Measurements from ENCODE around the gene AIF1L. TPM values are rescaled to one million over a fixed set of nuclear protein-coding genes. Genes with fewer than 3 reads are reported as not detected.

AIF1L gene
- total RNA-seq, 1 donor from 2014 or later = 122 TPM

DNA sequence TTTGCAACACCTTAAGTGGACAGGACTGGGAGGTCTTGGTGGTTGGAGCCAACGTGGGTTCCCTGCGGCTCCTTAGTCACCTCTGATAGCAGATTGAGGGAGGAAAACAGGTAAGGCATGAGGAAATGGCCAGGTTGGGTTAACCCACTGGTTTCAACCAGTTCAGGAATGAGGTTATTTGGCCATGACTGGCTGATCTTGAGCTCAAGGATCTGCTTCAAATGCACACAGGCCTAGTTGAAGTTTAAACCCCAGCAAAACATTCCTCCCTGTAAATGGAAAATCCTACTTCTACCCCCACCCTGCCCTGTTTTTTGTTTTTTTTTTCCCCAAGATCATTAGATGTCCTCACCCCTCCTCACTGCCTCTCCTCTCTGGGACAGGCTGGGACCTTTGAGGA lies 25.8 kb downstream of the AIF1L start:
- H3K4me3 Mint-ChIP-seq = peak overlapping the region; percentile 39
- no peak for DNase-seq (ENCODE audit: low read depth, low spot score)
- H3K27me3 Mint-ChIP-seq (ENCODE audit: low read depth) = no peaks in the 10 kb centered on the region
- peaks cover 22% of the 10 kb centered on the region for H3K4me1 Mint-ChIP-seq
- H3K27ac Mint-ChIP-seq (ENCODE audit: unreplicated experiment) = no peak overlapping the region
- TF ChIP-seq, protein P1, sequence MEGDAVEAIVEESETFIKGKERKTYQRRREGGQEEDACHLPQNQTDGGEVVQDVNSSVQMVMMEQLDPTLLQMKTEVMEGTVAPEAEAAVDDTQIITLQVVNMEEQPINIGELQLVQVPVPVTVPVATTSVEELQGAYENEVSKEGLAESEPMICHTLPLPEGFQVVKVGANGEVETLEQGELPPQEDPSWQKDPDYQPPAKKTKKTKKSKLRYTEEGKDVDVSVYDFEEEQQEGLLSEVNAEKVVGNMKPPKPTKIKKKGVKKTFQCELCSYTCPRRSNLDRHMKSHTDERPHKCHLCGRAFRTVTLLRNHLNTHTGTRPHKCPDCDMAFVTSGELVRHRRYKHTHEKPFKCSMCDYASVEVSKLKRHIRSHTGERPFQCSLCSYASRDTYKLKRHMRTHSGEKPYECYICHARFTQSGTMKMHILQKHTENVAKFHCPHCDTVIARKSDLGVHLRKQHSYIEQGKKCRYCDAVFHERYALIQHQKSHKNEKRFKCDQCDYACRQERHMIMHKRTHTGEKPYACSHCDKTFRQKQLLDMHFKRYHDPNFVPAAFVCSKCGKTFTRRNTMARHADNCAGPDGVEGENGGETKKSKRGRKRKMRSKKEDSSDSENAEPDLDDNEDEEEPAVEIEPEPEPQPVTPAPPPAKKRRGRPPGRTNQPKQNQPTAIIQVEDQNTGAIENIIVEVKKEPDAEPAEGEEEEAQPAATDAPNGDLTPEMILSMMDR (conservative IDR thresholded peaks at IDR 0.05) = no peak
- H3K36me3 Mint-ChIP-seq (ENCODE audit: low read depth) = peaks cover 2% of the 10 kb centered on the region
- H3K9me3 Mint-ChIP-seq = no peaks in the 10 kb centered on the region

DNA sequence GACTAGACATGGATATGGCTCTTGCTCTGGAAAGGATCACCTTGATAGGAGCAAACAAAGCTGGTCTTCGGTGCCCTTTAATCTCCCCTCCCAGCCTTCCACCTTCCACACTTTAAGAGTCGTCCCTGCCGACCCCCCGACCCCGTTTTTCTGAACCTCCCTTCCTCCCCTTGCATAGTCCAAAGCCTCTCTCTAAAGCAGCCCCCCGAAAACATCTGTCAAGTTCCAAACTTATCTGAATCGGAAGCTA lies 28.6 kb downstream of the AIF1L start:
- Mint-ChIP-seq H3K27ac (ENCODE audit: unreplicated experiment) (peak overlapping the region; percentile 99), H3K4me3 (peak overlapping the region; percentile 99), H3K9me3 (no peaks in the 10 kb centered on the region), H3K36me3 (ENCODE audit: low read depth) (peaks cover 4% of the 10 kb centered on the region), H3K27me3 (ENCODE audit: low read depth) (no peaks in the 10 kb centered on the region), H3K4me1 (peaks cover 20% of the 10 kb centered on the region)
- TF ChIP-seq, protein P1 (conservative IDR thresholded peaks at IDR 0.05) = no peak
- DNase-seq (ENCODE audit: low read depth, low spot score) = no peak

DNA sequence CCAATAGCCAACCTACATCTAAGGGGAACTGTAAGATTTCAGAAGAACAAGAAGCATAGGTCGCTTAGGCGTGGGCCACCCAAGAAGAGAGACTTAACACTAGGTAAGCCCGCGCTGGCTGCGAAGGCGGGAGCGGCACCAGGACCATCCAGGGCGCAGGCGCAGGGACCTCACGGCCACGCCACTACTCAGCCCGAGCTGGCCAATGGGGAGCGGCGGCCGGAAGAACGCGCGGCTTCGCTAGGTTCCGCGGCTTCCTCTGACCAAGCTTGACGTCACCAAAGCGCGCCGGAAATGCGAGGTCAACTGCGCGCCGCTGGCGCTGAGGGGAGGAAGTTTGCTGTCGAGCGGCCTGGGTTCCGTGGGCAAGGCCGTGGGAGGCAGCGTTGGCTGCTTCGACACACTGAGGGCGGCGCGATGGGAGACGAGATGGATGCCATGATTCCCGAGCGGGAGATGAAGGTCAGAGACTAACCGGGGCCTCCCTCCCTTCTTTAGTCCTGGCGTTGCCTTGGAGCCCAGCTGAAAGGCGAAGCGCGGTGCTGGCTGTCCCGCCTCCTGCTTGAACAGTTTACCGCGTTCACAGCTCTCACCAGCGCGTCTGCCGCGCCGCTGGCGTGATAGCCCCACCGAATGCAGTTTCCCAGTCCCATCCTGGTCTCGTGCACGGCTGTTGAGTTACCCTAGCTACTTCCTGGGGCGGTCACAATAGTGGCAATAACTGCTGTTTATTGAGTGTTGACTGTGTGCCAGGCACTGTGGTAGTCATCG lies 29.1 kb downstream of the AIF1L start, which contains the start of gene NUP214:
NUP214 (plus strand) TSS at position 299 of the 771 bp plus-strand sequence; CDS start at position 418, 119 bp downstream.
- peak within 1 kb of the TSS; percentile 99 for H3K4me3 Mint-ChIP-seq
- no peaks in the 10 kb centered on the region for H3K27me3 Mint-ChIP-seq (ENCODE audit: low read depth)
- TF ChIP-seq, protein P1 (conservative IDR thresholded peaks at IDR 0.05) = no peak
- no peaks in the 10 kb centered on the region for H3K9me3 Mint-ChIP-seq
- DNase-seq (ENCODE audit: low read depth, low spot score) = peak; percentile 98
- H3K4me1 Mint-ChIP-seq = peaks cover 20% of the 10 kb centered on the region
- peaks cover 4% of the 10 kb centered on the region for H3K36me3 Mint-ChIP-seq (ENCODE audit: low read depth)
- peak within 1 kb of the TSS; percentile 99 for H3K27ac Mint-ChIP-seq (ENCODE audit: unreplicated experiment)

DNA sequence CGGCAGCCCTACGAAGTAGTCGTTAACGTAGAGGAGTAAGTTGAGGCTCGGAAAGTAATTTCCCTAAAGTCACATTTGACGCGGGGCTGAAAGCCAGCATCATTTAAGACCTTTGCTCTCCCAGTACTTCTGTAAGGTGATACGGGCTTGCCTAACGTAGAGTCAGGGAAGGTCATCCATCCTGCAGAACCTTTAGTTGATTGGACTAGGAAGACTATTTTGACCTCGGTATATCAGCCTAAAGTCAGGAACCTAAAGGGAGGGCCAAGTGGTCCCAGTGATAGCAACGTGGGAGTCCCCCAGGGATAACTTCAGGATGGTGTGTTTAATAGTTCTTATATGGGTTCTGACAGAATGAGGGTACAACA lies 29.7 kb downstream of the AIF1L start:
- H3K4me3 Mint-ChIP-seq = peak overlapping the region; percentile 99
- TF ChIP-seq, protein P1 (conservative IDR thresholded peaks at IDR 0.05) = no peak
- H3K27me3 Mint-ChIP-seq (ENCODE audit: low read depth) = no peaks in the 10 kb centered on the region
- peaks cover 4% of the 10 kb centered on the region for H3K36me3 Mint-ChIP-seq (ENCODE audit: low read depth)
- no peak for DNase-seq (ENCODE audit: low read depth, low spot score)
- peak overlapping the region; percentile 99 for H3K27ac Mint-ChIP-seq (ENCODE audit: unreplicated experiment)
- H3K4me1 Mint-ChIP-seq = peaks cover 20% of the 10 kb centered on the region
- no peaks in the 10 kb centered on the region for H3K9me3 Mint-ChIP-seq

DNA sequence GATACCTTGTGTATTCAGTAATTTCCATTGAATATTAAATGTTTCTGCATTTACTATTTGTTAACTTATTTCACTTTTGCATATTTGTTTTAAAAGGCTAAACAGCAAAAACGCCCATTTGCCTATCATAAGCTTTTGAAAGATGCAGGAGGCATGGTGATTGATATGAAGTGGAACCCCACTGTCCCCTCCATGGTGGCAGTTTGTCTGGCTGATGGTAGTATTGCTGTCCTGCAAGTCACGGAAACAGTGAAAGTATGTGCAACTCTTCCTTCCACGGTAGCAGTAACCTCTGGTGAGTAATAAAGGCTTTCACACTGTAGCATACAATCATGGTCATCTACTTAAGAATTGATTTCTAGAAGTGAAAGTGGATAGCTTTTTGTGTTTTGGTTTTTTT lies 32.9 kb downstream of the AIF1L start:
- H3K27me3 Mint-ChIP-seq (ENCODE audit: low read depth) = no peaks in the 10 kb centered on the region
- H3K9me3 Mint-ChIP-seq = no peaks in the 10 kb centered on the region
- peaks cover 8% of the 10 kb centered on the region for H3K36me3 Mint-ChIP-seq (ENCODE audit: low read depth)
- H3K4me3 Mint-ChIP-seq = no peak overlapping the region
- no peak overlapping the region for H3K27ac Mint-ChIP-seq (ENCODE audit: unreplicated experiment)
- TF ChIP-seq, protein P1 (conservative IDR thresholded peaks at IDR 0.05) = no peak
- H3K4me1 Mint-ChIP-seq = peaks cover 20% of the 10 kb centered on the region
- DNase-seq (ENCODE audit: low read depth, low spot score) = no peak
